CD4-positive, alpha-beta T cell (primary cell): ENCODE measurements around the gene RAB11FIP3. TPM values are rescaled to one million over a fixed set of nuclear protein-coding genes. Genes with fewer than 3 reads are reported as not detected.

ENCODE experiments used
- ATAC-seq: fragments of 200-7000 bp; cut with Tn5 transposase; one replicate; pipeline ENCODE4 v1.10.0; 2022; ENCODE audit warnings: mild to moderate bottlenecking; ENCODE audit not compliant: poor library complexity
- CTCF ChIA-PET: fragments of 350-600 bp; sonication (Branson Sonifier 250); formaldehyde crosslinking; loops from one replicate; lab custom pipeline; 2021; ENCODE audit warnings: antibody characterized with exemption, inconsistent platforms; lab: Charles Lee
- POLR2A ChIA-PET: fragments of 350-600 bp; sonication (Branson Sonifier 250); formaldehyde crosslinking; loops from one replicate; lab custom pipeline; 2021; ENCODE audit warnings: antibody characterized with exemption, inconsistent platforms; lab: Charles Lee
- DNase-seq, 14 experiments: peaks; one replicate each; pipeline ENCODE4 v3.0.0-alpha.2; 2013 to 2020; ENCODE audit warnings: mixed read lengths in 2 of 14
- H3K27ac ChIP-seq, 2 donors: one replicate each; pipeline versions ENCODE4 v1.5.1 to v1.7.0; 2013; ENCODE audit warnings: low read length in 2 of 2, low read depth in 1 of 2, mild to moderate bottlenecking in 1 of 2
- H3K27me3 ChIP-seq, 2 experiments: 1 replicate in 1 of 2; 2 replicates in 1 of 2; pipeline versions ENCODE4 v1.6.1 to v1.7.0; 2013; ENCODE audit warnings: low read length in 2 of 2, control low read depth in 1 of 2, mild to moderate bottlenecking in 1 of 2, moderate library complexity in 1 of 2; ENCODE audit not compliant: insufficient read depth in 2 of 2, control insufficient read depth in 1 of 2
- H3K36me3 ChIP-seq: one replicate; pipeline ENCODE4 v1.6.1; 2013; ENCODE audit warnings: low read length, control low read depth; ENCODE audit not compliant: insufficient read depth
- H3K4me1 ChIP-seq: one replicate; pipeline ENCODE4 v1.6.1; 2013; ENCODE audit warnings: low read length, control low read depth; ENCODE audit not compliant: insufficient read depth
- H3K4me3 ChIP-seq: one replicate; pipeline ENCODE4 v1.5.1; 2013; ENCODE audit warnings: mild to moderate bottlenecking, low read length, moderate library complexity
- H3K9me3 ChIP-seq, 2 experiments: 1 replicate in 1 of 2; 2 replicates in 1 of 2; pipeline versions ENCODE4 v1.6.1 to v1.7.0; 2013; ENCODE audit warnings: low read length in 2 of 2, mild to moderate bottlenecking in 2 of 2, control low read depth in 1 of 2, moderate library complexity in 1 of 2; ENCODE audit not compliant: control insufficient read depth in 1 of 2, insufficient read depth in 1 of 2
- H3K27ac Mint-ChIP-seq: one replicate; pipeline ENCODE4 v1.8.0; 2020; ENCODE audit warnings: mixed read lengths
- H3K27me3 Mint-ChIP-seq: one replicate; pipeline ENCODE4 v1.8.0; 2021; ENCODE audit warnings: mixed read lengths
- H3K36me3 Mint-ChIP-seq: one replicate; pipeline ENCODE4 v1.8.0; 2021; ENCODE audit warnings: low read depth, mixed read lengths
- H3K4me1 Mint-ChIP-seq: one replicate; pipeline ENCODE4 v1.8.0; 2021; ENCODE audit warnings: low read depth, mixed read lengths
- H3K4me3 Mint-ChIP-seq: one replicate; pipeline ENCODE4 v1.8.0; 2020; ENCODE audit warnings: mild to moderate bottlenecking, mixed read lengths
- H3K9me3 Mint-ChIP-seq: one replicate; pipeline ENCODE4 v1.8.0; 2020; ENCODE audit warnings: mixed read lengths
- intact Hi-C, 2 experiments: fragments of 100-400 bp; cut with DNase I in 1 of 2; cut with micrococcal nuclease in 1 of 2; formaldehyde crosslinking; loops; one replicate each; pipeline versions ENCODE4 v1.15.1 to v1.9.0; 2023 to 2025; cut with DNase I, micrococcal nuclease
- total RNA-seq, 174 experiments: library from RNA in 2 of 174; stranded (reverse) in 2 of 174; gene quantifications; one replicate each; pipeline ENCODE4 v1.2.3 and lab custom pipeline; 2021 to 2026
- TF ChIP-seq, protein P1 (sequence below): fragments of 200-600 bp; IDR thresholded peaks from one replicate; pipeline ENCODE4 v1.8.0; 2022; ENCODE audit warnings: antibody characterized with exemption, mild to moderate bottlenecking

RAB11FIP3 gene
- total RNA-seq, 2 experiments from 2014 or later = 28.4 to 29.0 TPM

DNA sequence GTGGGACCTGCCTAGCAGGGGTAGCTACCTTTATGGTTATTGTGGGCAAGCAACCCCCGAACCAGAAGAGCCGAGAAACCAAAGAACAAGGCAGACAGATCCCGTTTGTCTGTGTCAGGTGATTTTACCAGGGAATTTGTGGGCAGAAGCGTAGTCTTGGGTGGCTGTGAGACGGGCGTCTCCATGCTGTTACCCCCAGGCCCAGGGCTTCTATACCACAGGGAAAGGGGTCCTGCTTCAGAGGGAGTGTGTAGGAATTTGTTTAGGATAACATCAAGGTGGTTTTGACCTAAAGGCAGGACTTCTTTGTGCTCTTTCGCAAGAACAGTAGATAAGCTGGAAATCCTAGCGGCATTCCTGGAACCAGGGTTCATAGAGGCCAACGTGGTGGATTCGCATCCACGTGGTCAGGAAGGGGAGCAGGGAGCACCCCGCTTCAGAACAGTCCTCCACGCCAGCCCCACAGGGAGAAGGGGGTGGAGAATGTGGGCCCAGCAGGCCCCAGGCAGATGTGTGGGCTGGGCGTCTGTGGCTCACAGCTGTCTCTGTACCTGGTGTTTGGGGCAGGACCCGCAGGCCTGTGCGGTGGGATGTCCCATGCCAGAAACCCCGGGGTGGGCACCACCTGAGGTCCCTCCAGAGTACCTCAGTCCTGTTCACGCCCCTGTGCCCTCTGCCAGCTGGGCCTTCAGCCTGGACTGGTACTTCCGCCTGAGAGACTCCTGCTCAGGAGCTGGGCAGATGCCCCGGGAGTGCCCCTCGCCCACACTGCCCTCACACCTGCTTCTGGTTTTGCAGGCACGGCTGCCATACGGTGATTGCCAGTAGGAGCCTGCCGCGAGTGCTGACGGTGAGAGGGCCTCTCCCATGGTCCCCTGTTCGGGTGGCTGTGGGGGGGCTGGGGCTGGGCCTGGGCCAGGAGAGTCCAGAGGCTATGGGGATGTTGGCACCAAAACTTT is 19.6 kb upstream of the RAB11FIP3 start:
- no peaks in the 10 kb centered on the region for H3K4me1 Mint-ChIP-seq
- DNase-seq = no peak
- H3K27ac Mint-ChIP-seq = no peak overlapping the region
- no peak for ATAC-seq
- H3K27me3 Mint-ChIP-seq = no peaks in the 10 kb centered on the region
- H3K36me3 Mint-ChIP-seq = peaks cover 1% of the 10 kb centered on the region
- no peaks in the 10 kb centered on the region for H3K9me3 Mint-ChIP-seq
- Histone ChIP-seq H3K4me1 (peaks cover 11% of the 10 kb centered on the region), H3K27ac (no peak overlapping the region), H3K27me3 (no peaks in the 10 kb centered on the region), H3K4me3 (no peak overlapping the region), H3K36me3 (no peaks in the 10 kb centered on the region), H3K9me3 (no peaks in the 10 kb centered on the region)
- TF ChIP-seq, protein P1, sequence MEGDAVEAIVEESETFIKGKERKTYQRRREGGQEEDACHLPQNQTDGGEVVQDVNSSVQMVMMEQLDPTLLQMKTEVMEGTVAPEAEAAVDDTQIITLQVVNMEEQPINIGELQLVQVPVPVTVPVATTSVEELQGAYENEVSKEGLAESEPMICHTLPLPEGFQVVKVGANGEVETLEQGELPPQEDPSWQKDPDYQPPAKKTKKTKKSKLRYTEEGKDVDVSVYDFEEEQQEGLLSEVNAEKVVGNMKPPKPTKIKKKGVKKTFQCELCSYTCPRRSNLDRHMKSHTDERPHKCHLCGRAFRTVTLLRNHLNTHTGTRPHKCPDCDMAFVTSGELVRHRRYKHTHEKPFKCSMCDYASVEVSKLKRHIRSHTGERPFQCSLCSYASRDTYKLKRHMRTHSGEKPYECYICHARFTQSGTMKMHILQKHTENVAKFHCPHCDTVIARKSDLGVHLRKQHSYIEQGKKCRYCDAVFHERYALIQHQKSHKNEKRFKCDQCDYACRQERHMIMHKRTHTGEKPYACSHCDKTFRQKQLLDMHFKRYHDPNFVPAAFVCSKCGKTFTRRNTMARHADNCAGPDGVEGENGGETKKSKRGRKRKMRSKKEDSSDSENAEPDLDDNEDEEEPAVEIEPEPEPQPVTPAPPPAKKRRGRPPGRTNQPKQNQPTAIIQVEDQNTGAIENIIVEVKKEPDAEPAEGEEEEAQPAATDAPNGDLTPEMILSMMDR = no peak
- intact Hi-C loops = loop anchor here in 1 of 2 experiments (1.0 to 10.0 kb wide), 2 partner anchors 17 to 1379 kb away; partner anchors contain the start of genes NUBP2 and SPSB3
- ChIA-PET POLR2A (no interaction called here), CTCF (no interaction called here)
- H3K4me3 Mint-ChIP-seq = no peak overlapping the region

DNA sequence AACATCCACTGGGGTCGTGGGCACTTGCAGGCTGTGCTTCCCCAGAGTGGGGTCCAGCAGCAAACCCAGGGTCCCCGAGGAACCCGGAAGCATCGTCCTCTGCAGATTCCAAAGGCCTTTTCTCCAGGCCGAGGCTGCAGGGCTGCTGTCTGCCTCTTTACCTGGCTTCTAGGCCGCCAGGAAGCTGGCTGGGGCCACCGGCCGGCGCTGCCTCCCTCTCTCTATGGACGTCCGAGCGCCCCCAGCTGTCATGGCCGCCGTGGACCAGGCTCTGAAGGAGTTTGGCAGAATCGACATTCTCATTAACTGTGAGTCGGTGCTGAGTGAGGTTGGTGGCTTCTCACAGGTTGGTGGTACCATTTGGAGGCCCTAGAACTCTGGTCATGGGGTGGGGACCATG is 18.2 kb upstream of the RAB11FIP3 start:
- TF ChIP-seq, protein P1 = no peak
- Mint-ChIP-seq H3K27me3 (no peaks in the 10 kb centered on the region), H3K27ac (no peak overlapping the region), H3K9me3 (no peaks in the 10 kb centered on the region), H3K4me3 (no peak overlapping the region), H3K36me3 (no peaks in the 10 kb centered on the region), H3K4me1 (no peaks in the 10 kb centered on the region)
- intact Hi-C loops = loop anchor here in 1 of 2 experiments (10.0 kb wide), 1 partner anchor 1378 kb away; the partner anchor contains the start of genes NUBP2 and SPSB3
- Histone ChIP-seq H3K27ac (no peak overlapping the region), H3K27me3 (no peaks in the 10 kb centered on the region), H3K4me1 (peaks cover 2% of the 10 kb centered on the region), H3K4me3 (no peak overlapping the region), H3K36me3 (no peaks in the 10 kb centered on the region), H3K9me3 (no peaks in the 10 kb centered on the region)
- ChIA-PET CTCF (no interaction called here), POLR2A (no interaction called here)
- no peak for ATAC-seq
- DNase-seq = no peak

DNA sequence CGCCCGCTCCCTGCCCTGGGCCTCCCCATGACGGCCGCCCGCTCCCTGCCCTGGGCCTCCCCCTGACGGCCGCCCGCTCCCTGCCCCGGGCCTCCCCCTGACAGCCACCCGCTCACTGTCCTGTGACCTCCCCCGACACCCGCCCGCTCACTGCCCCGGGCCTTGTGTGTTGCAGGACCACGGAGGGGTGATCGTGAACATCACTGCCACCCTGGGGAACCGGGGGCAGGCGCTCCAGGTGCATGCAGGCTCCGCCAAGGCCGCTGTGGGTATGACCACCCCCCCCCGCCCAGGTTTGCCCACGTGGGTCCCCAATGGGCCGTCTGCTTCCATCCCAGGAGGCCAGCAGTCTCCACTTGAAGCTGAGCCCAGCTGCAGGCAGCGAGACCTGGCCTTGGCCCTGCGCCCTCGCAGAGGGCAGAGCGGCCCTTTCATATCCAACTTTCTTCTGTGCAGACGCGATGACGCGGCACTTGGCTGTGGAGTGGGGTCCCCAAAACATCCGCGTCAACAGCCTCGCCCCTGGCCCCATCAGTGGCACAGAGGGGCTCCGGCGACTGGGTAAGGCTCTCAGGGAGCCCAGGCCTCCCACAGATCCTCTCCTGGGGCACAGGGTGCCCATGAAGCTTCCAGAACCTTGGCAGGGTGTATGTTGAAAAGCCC is 14.8 kb upstream of the RAB11FIP3 start:
- CTCF ChIA-PET = no interaction called here
- no peak overlapping the region for H3K4me3 ChIP-seq

More for the DNA sequence above, 14.8 kb upstream of the RAB11FIP3 start:
- no peak overlapping the region for H3K27ac Mint-ChIP-seq
- intact Hi-C loops = no loop called here
- H3K9me3 Mint-ChIP-seq = no peaks in the 10 kb centered on the region
- H3K27me3 ChIP-seq = no peaks in the 10 kb centered on the region
- H3K27ac ChIP-seq = no peak overlapping the region
- no peaks in the 10 kb centered on the region for H3K27me3 Mint-ChIP-seq
- H3K9me3 ChIP-seq = no peaks in the 10 kb centered on the region
- no peaks in the 10 kb centered on the region for H3K4me1 Mint-ChIP-seq
- TF ChIP-seq, protein P1 = no peak
- H3K36me3 ChIP-seq = no peaks in the 10 kb centered on the region
- ATAC-seq (no peak), DNase-seq (no peak)
- H3K4me3 Mint-ChIP-seq = no peak overlapping the region
- POLR2A ChIA-PET = no interaction called here
- H3K4me1 ChIP-seq = no peaks in the 10 kb centered on the region
- H3K36me3 Mint-ChIP-seq = no peaks in the 10 kb centered on the region
